ENCODE data around the gene ROBO4.

DNA sequence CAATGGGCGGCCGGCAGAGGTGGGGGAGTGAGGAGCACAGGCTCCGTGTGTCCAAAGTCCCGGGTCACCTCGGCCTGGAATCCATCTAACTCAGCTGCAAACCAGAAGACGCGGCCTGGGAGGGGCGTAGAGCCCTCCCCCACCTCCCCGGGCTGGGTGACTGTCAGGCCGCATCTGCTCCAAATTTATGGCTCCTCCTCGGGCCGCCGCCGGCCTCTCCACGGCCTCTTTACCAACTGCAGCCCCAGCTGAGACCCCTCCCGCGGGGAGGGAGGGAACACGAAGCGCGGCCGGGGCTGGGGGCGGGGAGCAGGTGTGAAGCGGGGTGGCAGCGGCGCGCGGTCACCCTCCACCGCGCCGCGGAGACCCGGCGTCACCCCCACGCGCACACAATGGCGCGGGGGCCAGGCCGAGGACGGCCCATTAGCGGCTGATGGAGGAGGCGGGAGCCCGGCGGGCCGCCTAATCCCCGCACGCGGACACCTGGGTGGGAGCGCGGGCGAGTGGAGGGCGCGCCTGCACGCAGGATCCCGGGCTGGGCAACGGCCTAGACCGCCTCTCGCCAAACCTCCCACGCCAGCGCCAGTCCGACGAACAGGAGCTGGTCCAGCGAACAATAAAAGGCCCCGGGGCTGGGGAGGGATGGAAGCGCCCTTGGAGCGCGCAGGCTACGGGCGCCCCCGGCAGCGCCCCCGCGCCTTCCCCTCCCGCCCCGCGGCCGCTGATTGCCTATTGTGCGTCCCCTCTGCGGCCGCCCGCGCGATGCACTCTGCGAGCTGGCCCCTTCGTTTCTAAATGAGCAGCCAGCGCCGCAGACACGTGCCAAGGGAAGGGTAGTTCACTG lies 58.3 kb downstream of the ROBO4 start:
- TF ChIP-seq, protein P1, sequence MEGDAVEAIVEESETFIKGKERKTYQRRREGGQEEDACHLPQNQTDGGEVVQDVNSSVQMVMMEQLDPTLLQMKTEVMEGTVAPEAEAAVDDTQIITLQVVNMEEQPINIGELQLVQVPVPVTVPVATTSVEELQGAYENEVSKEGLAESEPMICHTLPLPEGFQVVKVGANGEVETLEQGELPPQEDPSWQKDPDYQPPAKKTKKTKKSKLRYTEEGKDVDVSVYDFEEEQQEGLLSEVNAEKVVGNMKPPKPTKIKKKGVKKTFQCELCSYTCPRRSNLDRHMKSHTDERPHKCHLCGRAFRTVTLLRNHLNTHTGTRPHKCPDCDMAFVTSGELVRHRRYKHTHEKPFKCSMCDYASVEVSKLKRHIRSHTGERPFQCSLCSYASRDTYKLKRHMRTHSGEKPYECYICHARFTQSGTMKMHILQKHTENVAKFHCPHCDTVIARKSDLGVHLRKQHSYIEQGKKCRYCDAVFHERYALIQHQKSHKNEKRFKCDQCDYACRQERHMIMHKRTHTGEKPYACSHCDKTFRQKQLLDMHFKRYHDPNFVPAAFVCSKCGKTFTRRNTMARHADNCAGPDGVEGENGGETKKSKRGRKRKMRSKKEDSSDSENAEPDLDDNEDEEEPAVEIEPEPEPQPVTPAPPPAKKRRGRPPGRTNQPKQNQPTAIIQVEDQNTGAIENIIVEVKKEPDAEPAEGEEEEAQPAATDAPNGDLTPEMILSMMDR (conservative IDR thresholded peaks at IDR 0.05; ENCODE audit: low read length), result no peak
- TF ChIP-seq EZH2phosphoT487 (IDR thresholded peaks at IDR 0.05; ENCODE audit: borderline replicate concordance, low read depth, low read length), result no peak

Measured in OCI-LY7 (cell line).